GM19023 (cell line): ENCODE data around the gene REXO1.
"Not testable (repeated sequence)": the region's sequence is repeated elsewhere in the genome, so short reads cannot be mapped to it uniquely, and the experiment has no call there.

Experiments used
- ATAC-seq: cut with Tn5 transposase; IDR thresholded peaks from one replicate; pipeline ENCODE4 v1.9.1; 2021; ENCODE audit warnings: mild to moderate bottlenecking, moderate library complexity; ENCODE audit not compliant: unreplicated experiment

REXO1 gene

GRCh38 chr19:1877280-1877660, 29.0 kb upstream of the REXO1 start:
- ATAC-seq = not testable (repeated sequence)

- peak; percentile 24 for ATAC-seq
These were observed 28.4 kb upstream of the REXO1 start for GRCh38 chr19:1876496-1877279.

- peak; percentile 87 for ATAC-seq
These were observed 27.6 kb upstream of the REXO1 start for GRCh38 chr19:1875646-1876495.

- not testable (repeated sequence) for ATAC-seq
These were observed 27.0 kb upstream of the REXO1 start for GRCh38 chr19:1875265-1875645.

GRCh38 chr19:1874554-1875185, 26.4 kb upstream of the REXO1 start:
- no peak for ATAC-seq

GRCh38 chr19:1873524-1874473, 25.5 kb upstream of the REXO1 start:
- no peak for ATAC-seq

GRCh38 chr19:1872807-1873523, 24.7 kb upstream of the REXO1 start:
- ATAC-seq = no peak

GRCh38 chr19:1871630-1872029, 23.3 kb upstream of the REXO1 start:
- no peak for ATAC-seq

- ATAC-seq = no peak
These were observed 22.9 kb upstream of the REXO1 start for GRCh38 chr19:1871140-1871597.

- ATAC-seq = no peak
These were observed 20.7 kb upstream of the REXO1 start for GRCh38 chr19:1868971-1869370.

- no peak for ATAC-seq
These were observed 19.1 kb upstream of the REXO1 start for GRCh38 chr19:1867349-1867724.

GRCh38 chr19:1866693-1867348, 18.5 kb upstream of the REXO1 start:
- ATAC-seq = no peak

- ATAC-seq = no peak
These were observed 17.1 kb upstream of the REXO1 start for GRCh38 chr19:1865172-1866010.

- ATAC-seq = peak; percentile 21
These were observed 16.3 kb upstream of the REXO1 start for GRCh38 chr19:1864480-1865171.

- ATAC-seq = peak; percentile 54
These were observed 15.6 kb upstream of the REXO1 start for GRCh38 chr19:1863638-1864479.

GRCh38 chr19:1863328-1863637, 15.0 kb upstream of the REXO1 start, which contains the start of gene KLF16:
KLF16 (minus strand) TSS chr19:1863579; CDS start chr19:1863497, 82 bp downstream.
- ATAC-seq = no peak
